HG03571 (cell line): ENCODE measurements around the gene SLC28A3.
"Not testable (repeated sequence)": the region's sequence is repeated elsewhere in the genome, so short reads cannot be mapped to it uniquely, and the experiment has no call there.

ENCODE experiments used
- ATAC-seq: cut with Tn5 transposase; IDR thresholded peaks from one replicate; pipeline ENCODE4 v1.9.1; 2021; ENCODE audit not compliant: unreplicated experiment

Gene SLC28A3, protein sequence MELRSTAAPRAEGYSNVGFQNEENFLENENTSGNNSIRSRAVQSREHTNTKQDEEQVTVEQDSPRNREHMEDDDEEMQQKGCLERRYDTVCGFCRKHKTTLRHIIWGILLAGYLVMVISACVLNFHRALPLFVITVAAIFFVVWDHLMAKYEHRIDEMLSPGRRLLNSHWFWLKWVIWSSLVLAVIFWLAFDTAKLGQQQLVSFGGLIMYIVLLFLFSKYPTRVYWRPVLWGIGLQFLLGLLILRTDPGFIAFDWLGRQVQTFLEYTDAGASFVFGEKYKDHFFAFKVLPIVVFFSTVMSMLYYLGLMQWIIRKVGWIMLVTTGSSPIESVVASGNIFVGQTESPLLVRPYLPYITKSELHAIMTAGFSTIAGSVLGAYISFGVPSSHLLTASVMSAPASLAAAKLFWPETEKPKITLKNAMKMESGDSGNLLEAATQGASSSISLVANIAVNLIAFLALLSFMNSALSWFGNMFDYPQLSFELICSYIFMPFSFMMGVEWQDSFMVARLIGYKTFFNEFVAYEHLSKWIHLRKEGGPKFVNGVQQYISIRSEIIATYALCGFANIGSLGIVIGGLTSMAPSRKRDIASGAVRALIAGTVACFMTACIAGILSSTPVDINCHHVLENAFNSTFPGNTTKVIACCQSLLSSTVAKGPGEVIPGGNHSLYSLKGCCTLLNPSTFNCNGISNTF

DNA sequence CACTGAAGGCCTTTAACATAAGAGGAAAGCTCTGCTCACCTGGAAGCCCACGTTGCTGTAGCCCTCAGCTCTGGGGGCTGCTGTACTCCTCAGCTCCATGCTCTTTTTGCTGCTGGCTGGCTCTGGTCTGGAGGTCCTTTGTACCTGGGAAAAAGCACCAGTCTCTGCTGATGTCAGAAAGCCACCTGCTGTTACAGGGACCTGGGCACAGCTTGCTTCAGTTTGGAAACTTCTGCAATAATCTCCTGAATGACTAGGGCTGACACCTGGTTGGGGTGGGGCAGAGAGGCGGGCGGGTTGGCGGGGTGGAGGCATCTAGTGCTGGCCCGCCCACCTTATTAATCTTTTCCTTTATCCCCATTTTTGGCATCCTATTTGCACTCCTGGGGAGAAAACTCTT is at the start of gene SLC28A3:
Gene SLC28A3 (minus strand): TSS at position 224 of the 400 bp plus-strand sequence. CDS start 125 bp downstream, at position 99.
- ATAC-seq, result no peak

DNA sequence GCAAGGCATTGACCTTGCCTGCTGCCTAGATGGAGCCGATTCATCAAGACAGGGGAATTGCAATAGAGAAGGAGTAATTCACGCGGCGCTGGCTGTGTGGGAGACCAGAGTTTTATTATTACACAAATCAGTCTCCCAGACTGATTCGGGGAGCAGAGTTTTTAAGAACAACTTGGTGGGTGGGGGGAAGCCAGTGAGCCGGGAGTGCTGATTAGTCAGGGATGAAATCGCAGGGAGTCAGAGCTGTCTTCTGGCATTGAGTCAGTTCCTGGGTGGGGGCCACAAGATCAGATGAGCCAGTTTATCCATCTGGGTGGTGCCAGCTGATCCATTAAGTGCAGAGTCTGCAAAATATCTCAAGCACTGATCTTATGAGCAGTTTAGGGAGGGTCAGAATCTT is 49.7 kb upstream of the SLC28A3 start:
- ATAC-seq, result not testable (repeated sequence)

DNA sequence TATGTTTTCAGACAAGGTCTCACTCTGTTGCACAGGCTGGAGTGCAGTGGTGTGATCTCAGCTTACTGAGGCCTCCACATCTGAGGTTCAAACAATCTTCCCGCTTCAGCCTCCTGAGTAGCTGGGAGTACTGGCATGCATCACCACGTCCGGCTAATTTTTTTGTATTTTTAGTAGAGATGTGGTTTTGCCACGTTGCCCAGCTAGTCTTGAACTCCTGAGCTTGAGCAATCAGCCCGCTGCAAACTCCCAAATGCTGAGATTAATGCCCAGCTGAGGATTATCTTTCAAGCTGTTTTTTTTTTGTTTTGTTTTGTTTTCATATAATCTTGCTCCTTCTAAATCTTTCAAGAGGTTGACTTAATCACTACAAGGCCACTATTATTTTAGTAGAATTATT is 47.3 kb upstream of the SLC28A3 start:
- no peak for ATAC-seq

DNA sequence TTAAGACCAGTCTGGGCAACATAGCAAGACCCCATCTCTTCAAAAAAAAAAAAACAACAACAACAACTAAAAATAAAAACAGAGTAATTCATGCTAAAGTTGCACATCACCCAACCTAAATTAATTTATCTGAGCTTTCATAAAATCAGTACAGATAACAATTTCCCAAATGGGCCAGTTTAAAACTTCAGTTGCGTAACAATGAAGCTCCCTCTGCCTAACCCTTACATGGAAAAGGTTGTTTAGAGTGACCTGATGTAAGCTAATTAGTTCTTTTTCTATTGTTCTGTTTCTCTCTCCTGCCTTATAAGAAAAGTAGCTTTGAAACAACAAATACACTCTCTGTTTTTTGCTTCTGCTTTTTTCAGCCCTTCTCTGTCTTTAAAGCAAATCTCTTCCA is 46.2 kb upstream of the SLC28A3 start:
- ATAC-seq, result no peak

DNA sequence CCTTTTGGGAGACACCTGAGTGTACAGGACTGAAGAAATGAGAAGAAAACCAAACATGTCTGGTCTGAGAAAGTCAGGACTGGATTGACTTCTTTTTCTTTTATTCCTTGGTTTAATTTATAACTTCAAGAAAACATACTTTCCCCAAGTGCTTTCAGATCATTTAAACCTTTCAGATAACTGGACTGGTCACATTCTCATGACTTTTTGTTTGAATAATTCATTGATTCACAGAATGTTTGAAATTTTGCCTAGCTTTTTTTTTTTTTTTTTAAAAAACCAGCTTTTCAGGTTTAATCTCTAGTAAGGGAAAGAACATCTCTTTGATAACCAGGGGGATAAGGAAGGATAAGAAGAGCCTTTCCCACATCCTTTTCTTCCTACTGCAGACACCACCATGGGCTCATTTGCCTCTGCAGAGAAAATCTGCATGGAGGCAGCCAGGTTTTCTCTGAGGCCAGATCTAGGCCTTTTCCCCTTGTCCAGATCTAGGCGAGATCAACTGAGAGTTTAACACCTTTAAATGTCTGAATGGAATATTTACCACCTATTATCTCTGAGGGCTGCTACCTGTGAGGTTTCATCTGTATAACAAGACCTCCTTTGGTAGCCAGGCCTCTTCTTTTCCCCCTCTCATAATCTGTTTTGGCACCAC is 45.0 kb upstream of the SLC28A3 start:
- no peak for ATAC-seq

DNA sequence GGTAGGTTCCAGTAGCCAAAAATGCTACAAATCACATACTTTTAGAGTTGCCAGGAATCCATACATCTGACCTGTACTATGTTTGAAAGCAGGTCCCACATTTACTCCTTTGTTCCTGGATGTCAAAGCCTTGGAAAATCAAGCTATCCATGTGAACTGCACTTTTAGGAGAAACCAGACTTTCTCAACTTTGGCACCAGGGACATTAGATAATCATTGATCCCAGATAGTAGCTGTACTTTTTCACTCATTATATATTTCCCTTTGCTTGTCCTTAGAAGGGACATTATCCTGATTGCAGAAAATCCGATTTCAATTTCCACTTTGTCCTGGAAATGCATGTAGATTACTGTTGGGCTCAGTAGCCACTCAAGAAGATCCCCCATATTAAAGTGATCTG is 44.1 kb upstream of the SLC28A3 start:
- ATAC-seq, result no peak

DNA sequence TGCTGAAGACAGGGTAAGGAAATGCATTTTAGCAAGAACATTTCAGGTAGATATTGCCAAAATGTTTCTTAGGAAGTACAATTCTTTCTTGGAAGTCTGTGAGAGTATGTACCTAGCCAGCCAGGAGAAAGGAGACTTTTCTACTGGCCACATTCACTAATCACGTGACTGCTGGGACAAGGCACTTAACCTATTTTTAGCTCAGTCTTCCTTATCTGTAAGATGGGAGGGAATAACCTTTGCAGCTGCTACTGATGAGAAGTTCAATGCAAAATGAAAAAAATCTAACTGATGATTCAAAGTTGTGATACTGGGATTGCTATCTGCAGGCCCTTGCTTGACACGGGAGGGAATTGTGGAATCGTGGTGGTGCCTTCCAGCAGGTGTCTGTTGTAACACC is 42.6 kb upstream of the SLC28A3 start:
- no peak for ATAC-seq

DNA sequence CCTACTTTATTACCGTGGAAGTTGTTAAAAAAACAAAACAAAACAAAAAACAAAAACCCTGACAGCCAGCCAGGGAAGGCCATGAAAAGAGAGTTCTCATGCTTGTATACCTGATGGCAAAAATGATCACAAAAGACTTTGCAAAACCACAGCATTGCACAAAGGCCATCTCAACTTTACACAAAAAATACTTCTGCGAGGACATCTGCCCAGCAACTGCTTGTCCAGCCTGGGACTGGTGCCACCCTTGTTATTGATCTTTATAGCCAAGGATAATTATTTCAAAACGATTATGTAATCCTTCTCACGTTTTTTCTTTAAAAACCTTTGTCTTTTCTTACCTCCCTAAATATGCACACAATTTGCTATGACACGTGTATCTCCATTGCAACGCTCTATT is 42.2 kb upstream of the SLC28A3 start:
- no peak for ATAC-seq

DNA sequence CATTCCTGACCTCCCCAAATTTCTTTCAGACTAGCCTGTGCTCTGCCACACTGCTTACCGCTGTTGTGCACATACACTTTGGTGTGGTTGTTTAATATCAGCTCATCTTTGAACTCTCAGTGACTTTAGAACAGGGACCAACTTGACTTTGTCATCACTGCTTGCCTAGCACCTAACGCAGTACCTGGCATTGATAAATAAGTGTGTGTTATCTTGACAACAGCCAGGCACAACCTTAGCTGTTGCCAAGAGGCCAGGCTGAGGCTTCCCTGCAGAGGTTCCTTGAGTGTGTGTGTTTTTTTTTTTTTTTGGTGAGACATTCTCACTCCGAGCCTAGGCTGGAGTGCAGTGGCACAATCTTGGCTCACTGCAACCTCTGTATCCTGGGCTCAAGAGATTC is 41.0 kb upstream of the SLC28A3 start:
- no peak for ATAC-seq

DNA sequence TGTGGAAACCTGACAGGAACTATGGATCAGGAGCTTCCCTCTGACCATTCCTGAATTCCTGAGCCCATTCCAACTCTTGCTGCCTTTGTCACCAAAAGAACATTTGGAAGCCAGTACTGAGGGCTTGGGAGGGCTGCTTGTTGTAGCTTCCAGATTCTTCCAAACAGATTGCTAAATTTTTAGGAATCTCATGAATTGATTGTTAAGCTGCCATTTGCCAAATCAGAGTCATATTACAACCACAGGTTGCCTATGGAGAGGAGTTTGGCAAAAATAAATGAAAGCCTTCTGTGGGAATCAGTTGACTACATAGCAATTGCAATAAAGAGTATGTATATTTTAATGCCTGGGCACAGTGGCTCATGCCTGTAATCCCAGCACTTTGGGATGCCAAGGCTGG is 39.2 kb upstream of the SLC28A3 start:
- ATAC-seq, result no peak

DNA sequence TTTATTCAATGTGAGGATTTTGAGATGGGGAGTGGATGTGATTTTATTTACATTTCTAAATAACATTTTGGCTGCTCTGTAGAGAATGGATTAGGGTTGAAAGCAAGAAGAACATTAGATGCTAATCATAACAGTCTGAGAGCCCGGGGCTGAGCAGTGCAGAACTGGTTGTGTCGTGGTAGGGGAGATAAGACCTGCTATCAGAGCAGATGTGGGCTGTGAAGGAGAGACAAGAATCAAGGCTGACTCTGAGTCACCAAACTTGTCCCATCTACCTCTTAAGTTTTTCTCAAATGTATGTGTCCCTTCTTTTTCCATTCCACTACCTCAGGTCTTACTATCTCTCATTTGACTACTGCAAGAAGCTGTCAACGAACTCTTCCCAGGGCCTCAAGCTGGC is 35.4 kb upstream of the SLC28A3 start:
- ATAC-seq, result no peak

DNA sequence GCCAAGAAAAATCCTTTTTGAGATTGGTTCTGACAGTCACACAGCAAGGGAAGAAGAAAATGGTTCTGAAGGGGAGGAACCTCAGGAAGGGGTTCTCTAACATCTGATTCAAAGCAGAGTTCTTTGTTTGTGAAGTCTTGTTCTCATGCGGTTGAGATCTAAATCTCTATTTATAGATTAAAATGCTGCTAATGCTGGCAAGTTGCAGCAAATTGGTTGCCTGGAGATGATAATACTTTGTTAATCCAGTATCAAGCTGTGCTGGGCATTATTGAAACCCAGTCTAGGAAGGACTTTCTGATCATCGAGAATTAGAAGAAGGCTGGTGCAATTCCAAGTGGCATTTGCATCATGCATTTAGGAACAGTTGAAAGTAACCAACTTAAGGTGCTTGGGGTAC is 34.0 kb upstream of the SLC28A3 start:
- ATAC-seq, result no peak

DNA sequence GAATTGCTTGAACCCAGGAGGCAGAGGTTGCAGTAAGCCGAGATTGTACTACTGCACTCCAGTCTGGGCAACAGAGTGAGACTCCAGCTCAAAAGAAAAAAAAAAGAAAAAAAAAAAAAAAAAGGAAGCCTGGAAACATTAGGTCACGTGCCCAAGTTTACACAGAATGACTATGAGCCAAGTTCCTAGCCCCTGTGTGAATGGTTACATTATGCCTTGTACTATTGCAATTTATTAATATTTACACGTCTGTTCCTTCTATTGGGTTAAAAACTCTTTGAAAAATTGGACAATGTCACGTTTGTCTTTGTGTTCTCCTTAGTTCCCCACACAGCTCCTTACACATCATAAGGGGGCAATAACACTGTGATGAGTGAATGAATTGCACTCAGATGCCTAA is 33.5 kb upstream of the SLC28A3 start:
- ATAC-seq, result no peak

DNA sequence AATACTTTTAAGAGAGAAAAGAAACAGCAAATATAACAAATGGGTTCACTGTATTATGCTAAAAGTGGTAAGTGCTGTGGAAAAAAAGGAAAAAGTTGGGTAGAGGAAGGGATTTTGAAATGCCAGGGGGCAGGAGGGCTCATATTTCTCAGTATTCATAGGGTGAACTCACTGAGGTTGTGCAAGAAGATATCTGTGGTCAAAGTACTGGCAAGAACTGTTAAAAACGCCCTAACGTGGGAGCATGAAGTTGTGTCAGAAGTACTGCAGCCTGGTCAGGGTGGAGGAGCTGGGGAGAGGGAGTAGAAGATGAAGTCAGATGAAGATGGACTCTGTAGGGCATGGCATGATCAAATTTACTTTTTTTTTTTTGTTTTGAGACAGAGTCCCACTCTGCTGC is 31.2 kb upstream of the SLC28A3 start:
- ATAC-seq, result no peak

DNA sequence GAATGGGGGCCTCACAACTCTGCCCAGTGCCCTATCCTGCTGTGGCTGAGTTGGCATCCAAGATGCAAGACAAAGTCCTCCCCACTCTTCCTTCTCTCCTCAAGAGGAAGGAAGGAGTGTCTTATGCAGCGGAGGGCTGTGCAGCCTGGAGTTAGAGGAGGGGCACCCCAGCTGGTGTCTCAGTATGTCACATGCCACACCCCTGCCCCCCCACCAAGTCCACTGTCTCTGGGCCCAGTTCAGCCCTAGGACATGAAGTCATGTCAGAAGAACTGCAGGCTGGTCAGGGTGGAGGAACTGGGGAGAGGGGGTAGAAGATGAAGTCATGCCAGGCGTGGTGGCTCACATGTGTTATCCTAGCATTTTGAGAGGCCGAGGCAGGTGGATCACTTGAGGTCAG is 28.0 kb upstream of the SLC28A3 start:
- no peak for ATAC-seq

DNA sequence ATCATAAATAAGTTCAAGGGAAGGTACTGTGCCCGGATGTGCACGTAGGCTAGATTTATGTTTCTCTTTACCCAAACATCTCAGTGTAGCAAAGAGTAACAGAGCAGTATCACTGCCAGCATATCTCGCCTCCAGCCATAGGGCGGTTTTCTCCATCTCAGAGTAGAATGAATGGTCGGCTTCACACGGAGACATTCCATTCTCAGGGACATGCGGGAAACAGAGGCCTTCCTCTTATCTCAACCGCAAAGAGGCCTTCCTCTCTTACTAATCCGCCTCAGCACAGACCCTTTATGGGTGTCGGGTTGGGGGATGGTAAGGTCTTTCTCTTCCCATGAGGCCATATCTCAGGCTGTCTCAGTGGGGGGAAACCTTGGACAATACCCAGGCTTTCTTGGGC is 27.2 kb upstream of the SLC28A3 start:
- ATAC-seq, result not testable (repeated sequence)

DNA sequence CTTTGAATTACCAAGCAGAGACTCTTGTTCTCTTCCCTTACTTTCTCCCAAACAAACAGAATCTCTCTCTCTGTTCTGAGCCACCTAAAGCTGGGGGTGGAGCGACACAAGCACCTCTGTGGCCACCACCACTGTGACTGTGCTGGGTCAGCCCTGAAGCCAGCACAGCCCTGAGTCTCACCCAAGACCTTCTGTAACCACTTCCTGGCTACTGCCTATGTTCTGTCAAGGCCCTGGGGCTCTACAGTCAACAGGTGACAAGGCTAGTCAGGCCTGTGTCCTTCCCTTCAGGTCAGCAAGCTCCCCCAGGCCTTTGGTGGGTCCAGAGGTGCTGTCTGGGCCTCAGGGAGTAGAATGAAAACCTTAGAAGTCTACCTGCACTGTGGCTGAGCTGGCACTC is 26.1 kb upstream of the SLC28A3 start:
- no peak for ATAC-seq

DNA sequence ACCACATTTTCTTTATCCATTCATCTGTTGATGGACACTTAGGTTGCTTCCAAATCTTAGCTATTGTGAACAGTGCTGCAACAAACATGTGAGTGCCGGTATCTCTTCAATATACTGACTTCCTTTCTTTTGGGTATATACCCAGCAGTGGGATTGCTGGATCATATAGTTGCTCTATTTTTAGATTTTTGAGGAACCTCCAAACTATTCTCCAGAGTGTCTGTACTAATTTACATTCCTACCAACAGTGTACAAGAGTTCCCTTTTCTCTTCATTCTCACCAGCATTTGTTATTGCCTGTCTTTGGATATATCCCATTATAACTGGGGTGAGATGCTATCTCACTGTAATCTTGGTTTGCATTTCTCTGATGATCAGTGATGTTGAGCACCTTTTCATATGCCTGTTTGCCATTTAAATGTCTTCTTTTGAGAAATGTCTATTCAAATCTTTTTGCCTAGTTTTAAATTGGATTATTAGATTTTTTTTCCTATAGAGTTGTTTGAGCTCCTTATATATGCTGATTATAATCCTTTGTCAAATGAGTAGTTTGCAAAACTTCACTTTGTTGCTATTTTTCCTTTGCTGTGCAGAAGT is 24.4 kb upstream of the SLC28A3 start:
- not testable (repeated sequence) for ATAC-seq

DNA sequence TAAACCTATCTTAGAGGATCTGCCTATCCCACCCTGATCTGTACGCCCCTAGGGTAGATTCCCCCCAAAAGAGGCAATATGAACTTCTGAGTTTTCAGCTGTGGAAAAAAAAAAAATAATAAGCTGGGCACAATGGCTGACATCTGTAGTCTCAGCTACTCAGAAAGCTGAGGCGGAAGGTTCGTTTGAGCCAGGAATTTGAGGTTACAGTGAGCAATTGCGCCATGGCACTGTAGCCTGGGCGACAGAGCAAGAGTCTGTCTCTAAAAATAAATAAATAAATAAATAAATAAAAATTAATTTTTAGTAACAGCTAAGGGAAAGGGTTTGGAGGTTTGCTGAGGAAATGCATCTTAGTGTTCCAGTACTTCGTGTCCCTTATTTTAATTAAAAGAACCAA is 21.1 kb upstream of the SLC28A3 start:
- ATAC-seq, result no peak

DNA sequence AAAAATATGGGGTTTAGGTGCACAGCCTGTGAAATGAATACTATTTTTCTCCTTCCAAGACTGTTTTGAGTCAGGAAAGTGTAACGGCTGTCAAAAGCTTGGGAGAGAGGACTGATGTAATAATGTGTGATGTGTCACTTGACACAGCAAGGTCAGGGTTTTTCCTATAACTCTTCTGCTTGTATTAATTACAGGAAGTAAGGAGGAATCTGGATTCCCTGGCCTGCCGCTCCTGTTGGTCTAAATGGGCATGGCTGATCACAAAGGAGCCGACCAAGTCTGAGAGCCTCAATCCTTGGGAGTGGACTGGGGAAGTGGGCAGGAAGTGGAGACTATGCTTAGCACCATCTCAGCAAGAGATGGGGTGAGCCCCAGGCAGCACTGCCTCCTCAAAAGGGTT is 16.7 kb upstream of the SLC28A3 start:
- ATAC-seq, result no peak

DNA sequence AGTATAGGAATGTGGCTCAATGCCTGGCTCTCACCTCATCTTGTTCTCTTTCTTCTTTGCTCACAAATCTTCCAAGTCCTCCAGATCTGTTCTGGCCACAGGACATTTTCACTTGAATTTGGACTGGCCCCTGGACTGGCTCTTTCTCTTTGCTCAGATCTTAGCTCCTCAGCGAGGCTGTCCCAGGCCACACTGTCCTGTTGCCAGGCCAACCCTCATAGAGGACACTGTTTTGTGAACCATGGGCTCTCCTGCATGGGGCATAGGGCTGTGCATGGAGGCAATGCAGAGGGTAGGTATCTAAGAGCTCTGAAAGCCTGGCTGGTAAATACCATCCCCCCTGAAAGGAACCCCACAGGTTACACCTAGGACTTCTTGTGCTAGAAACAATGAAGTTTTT is 13.5 kb upstream of the SLC28A3 start:
- ATAC-seq, result no peak

DNA sequence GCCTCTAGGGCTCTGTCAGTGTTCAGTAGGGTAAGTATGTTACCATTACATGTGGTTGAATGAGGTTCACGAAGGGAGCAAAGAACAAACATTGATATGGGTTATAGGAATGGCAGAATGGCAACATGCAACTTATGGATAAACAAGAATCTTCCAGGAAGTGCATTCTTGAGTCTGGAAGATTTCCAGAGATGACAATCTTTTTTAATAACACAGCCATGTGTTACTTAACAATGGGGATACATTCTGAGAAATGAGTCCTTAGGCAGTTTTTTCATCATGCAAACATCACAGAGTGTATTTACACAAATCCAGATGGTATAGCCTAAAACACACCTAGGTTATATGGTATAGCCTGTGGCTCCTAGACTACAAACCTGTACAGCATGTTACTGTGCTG is 9.1 kb upstream of the SLC28A3 start:
- no peak for ATAC-seq
